ENCODE measurements around the gene KCNB1. TPM values are rescaled to one million over a fixed set of nuclear protein-coding genes. Genes with fewer than 3 reads are reported as not detected.

The KCNB1 gene
- total RNA-seq, 1 experiment from 2014 or later, result 0.09 TPM

DNA sequence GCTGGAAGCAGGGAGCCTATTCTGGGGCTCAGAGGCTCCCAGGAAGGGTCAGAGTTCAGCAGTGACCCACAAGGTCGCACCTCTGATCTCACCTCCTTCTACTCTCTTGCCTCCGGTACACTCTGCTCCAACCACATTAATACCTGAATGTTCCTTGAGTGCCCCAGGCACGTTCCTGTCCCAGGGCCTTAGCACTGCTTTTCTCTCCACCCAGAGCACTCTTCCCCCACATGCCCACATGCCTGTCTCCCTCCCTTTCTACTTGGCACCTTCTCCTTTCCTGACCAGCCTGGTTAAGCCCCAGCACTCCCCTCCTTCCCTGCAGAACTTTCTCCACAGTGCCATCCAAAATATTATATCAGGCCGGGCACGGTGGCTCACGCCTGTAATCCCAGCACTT is 13.4 kb downstream of the KCNB1 start:
- BruUV-seq (replicated peaks), result no TSS peak
- H3K4me1 ChIP-seq, result no peaks in the 10 kb centered on the region
- no peak overlapping the region for H3K27ac Mint-ChIP-seq (ENCODE audit: unreplicated experiment)
- CTCF ChIA-PET, result no interaction called here
- H3K27me3 Mint-ChIP-seq (ENCODE audit: insufficient read depth, unreplicated experiment), result peaks cover 33% of the 10 kb centered on the region
- H3K9me3 Mint-ChIP-seq (ENCODE audit: unreplicated experiment), result no peaks in the 10 kb centered on the region
- POLR2A ChIA-PET, result no interaction called here
- H3K4me3 Mint-ChIP-seq (ENCODE audit: unreplicated experiment), result no peak overlapping the region
- no peaks in the 10 kb centered on the region for H3K36me3 ChIP-seq (ENCODE audit: control insufficient read depth, insufficient read depth, low read length)
- intact Hi-C loops (cut with micrococcal nuclease; ENCODE audit: unreplicated experiment), result no loop called here
- H3K4me3 ChIP-seq (ENCODE audit: low read depth, low read length), result no peak overlapping the region
- no peaks in the 10 kb centered on the region for H3K4me1 Mint-ChIP-seq (ENCODE audit: low read depth, unreplicated experiment)
- TF ChIP-seq, protein P1, sequence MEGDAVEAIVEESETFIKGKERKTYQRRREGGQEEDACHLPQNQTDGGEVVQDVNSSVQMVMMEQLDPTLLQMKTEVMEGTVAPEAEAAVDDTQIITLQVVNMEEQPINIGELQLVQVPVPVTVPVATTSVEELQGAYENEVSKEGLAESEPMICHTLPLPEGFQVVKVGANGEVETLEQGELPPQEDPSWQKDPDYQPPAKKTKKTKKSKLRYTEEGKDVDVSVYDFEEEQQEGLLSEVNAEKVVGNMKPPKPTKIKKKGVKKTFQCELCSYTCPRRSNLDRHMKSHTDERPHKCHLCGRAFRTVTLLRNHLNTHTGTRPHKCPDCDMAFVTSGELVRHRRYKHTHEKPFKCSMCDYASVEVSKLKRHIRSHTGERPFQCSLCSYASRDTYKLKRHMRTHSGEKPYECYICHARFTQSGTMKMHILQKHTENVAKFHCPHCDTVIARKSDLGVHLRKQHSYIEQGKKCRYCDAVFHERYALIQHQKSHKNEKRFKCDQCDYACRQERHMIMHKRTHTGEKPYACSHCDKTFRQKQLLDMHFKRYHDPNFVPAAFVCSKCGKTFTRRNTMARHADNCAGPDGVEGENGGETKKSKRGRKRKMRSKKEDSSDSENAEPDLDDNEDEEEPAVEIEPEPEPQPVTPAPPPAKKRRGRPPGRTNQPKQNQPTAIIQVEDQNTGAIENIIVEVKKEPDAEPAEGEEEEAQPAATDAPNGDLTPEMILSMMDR (IDR thresholded peaks at IDR 0.05; ENCODE audit: insufficient read depth in 1 of 2, low read depth in 1 of 2, low read length in 1 of 2, severe bottlenecking in 1 of 2, unreplicated experiment in 1 of 2), result no peak
- DNase-seq, result no peak
- H3K27me3 ChIP-seq (replicated peaks; ENCODE audit: control insufficient read depth, insufficient read depth, low read length), result peaks cover 1% of the 10 kb centered on the region
- H3K36me3 Mint-ChIP-seq (ENCODE audit: insufficient read depth, unreplicated experiment), result no peaks in the 10 kb centered on the region
- peaks cover 3% of the 10 kb centered on the region; the same call in 1 of the 2 replicates for H3K9me3 ChIP-seq

DNA sequence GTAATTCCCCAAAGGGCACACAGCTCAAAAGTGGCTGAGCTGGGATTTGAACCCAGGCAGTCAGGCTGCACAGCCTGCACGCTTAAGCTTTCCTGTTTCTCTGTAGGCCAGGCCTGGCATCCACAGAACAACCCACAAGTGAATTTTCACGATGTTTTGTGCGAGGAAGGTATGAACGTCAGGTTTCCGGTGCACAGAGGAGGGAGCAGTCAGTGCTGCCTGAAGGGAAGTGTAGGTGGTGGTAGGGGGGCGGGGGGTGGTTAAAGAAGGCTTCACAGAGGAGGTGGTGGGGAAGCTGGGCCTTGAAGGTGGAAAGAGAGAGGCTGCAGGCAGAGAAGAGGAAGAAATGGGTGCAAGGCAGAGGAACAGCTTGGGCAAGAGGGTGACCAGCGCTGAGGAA is 14.1 kb downstream of the KCNB1 start:
- POLR2A ChIA-PET, result no interaction called here

DNA sequence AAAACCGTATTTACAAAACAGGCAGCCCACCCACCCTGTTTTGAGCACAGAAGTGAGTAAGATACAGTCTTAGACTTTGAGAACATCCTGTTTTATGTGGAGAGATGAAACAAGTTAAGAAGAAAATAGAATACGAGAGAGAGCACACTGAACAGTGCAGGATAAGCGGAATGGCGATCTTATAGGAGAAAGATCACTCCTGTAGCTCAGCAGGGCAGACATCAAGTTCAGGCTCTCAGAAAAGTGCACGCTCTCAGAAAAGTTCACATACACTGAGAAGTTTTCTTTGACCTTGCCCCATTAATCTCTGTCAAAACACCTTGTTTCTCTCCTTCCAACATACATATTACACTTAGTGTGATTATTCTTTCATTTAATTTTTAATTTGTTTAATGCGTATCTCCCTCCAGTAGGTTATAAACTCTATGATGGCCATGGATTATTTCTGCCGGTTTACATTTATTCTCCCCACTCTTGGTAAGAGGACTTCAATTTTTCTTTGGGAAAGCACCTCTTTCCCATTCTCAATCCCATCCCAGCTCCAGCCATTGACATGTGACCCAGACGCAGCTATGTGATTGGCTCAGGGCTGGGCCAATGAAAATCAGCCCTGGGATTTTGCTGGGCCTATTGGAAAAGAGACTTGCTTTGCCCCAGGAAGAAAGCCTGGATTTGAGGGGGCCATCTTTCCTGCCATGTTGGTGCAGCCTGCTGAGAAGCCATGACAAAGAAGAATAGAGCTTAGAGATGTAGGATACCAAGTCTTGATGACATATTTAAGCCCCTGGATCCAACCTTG is 16.2 kb downstream of the KCNB1 start:
- Histone ChIP-seq H3K36me3 (ENCODE audit: control insufficient read depth, insufficient read depth, low read length) (no peaks in the 10 kb centered on the region), H3K9me3 (peaks cover 3% of the 10 kb centered on the region; the same call in 1 of the 2 replicates), H3K4me1 (no peaks in the 10 kb centered on the region), H3K27me3 (replicated peaks; ENCODE audit: control insufficient read depth, insufficient read depth, low read length) (peaks cover 1% of the 10 kb centered on the region), H3K4me3 (ENCODE audit: low read depth, low read length) (no peak overlapping the region)
- no peak for DNase-seq
- TF ChIP-seq, protein P1 (IDR thresholded peaks at IDR 0.05; ENCODE audit: insufficient read depth in 1 of 2, low read depth in 1 of 2, low read length in 1 of 2, severe bottlenecking in 1 of 2, unreplicated experiment in 1 of 2), result no peak
- peaks cover 43% of the 10 kb centered on the region for H3K27me3 Mint-ChIP-seq (ENCODE audit: insufficient read depth, unreplicated experiment)
- H3K9me3 Mint-ChIP-seq (ENCODE audit: unreplicated experiment), result no peaks in the 10 kb centered on the region
- H3K27ac Mint-ChIP-seq (ENCODE audit: unreplicated experiment), result no peak overlapping the region
- H3K4me1 Mint-ChIP-seq (ENCODE audit: low read depth, unreplicated experiment), result no peaks in the 10 kb centered on the region
- H3K36me3 Mint-ChIP-seq (ENCODE audit: insufficient read depth, unreplicated experiment), result no peaks in the 10 kb centered on the region
- ChIA-PET POLR2A (no interaction called here), CTCF (interaction anchor here (1.1 kb wide), 1 partner anchor 18 kb away, joined by 6 read pairs; no protein-coding TSS in a partner anchor)
- no peak overlapping the region for H3K4me3 Mint-ChIP-seq (ENCODE audit: unreplicated experiment)
- intact Hi-C loops (cut with micrococcal nuclease; ENCODE audit: unreplicated experiment), result no loop called here
- no TSS peak for BruUV-seq (replicated peaks)

More for the DNA sequence above, 14.1 kb downstream of the KCNB1 start:
- H3K9me3 ChIP-seq, result peaks cover 3% of the 10 kb centered on the region; the same call in 1 of the 2 replicates
- Mint-ChIP-seq H3K27ac (ENCODE audit: unreplicated experiment) (no peak overlapping the region), H3K4me3 (ENCODE audit: unreplicated experiment) (no peak overlapping the region), H3K36me3 (ENCODE audit: insufficient read depth, unreplicated experiment) (no peaks in the 10 kb centered on the region), H3K4me1 (ENCODE audit: low read depth, unreplicated experiment) (no peaks in the 10 kb centered on the region), H3K9me3 (ENCODE audit: unreplicated experiment) (no peaks in the 10 kb centered on the region), H3K27me3 (ENCODE audit: insufficient read depth, unreplicated experiment) (peaks cover 33% of the 10 kb centered on the region)
- intact Hi-C loops (cut with micrococcal nuclease; ENCODE audit: unreplicated experiment), result no loop called here
- TF ChIP-seq, protein P1 (IDR thresholded peaks at IDR 0.05; ENCODE audit: insufficient read depth in 1 of 2, low read depth in 1 of 2, low read length in 1 of 2, severe bottlenecking in 1 of 2, unreplicated experiment in 1 of 2), result no peak
- CTCF ChIA-PET, result no interaction called here
- no peaks in the 10 kb centered on the region for H3K36me3 ChIP-seq (ENCODE audit: control insufficient read depth, insufficient read depth, low read length)
- no peak for DNase-seq
- H3K27me3 ChIP-seq (replicated peaks; ENCODE audit: control insufficient read depth, insufficient read depth, low read length), result peaks cover 1% of the 10 kb centered on the region
- H3K4me1 ChIP-seq, result no peaks in the 10 kb centered on the region
- no TSS peak for BruUV-seq (replicated peaks)
- no peak overlapping the region for H3K4me3 ChIP-seq (ENCODE audit: low read depth, low read length)

All from Caco-2 (cell line).